Central memory CD4-positive, alpha-beta T cell (primary cell): ENCODE measurements around the gene ATG13.
A peak's percentile ranks its signal among the peaks of the same experiment; 100 is the strongest.

ENCODE experiments used
- DNase-seq: peaks from one replicate; pipeline ENCODE4 v3.0.0; 2022

ATG13 gene

DNA sequence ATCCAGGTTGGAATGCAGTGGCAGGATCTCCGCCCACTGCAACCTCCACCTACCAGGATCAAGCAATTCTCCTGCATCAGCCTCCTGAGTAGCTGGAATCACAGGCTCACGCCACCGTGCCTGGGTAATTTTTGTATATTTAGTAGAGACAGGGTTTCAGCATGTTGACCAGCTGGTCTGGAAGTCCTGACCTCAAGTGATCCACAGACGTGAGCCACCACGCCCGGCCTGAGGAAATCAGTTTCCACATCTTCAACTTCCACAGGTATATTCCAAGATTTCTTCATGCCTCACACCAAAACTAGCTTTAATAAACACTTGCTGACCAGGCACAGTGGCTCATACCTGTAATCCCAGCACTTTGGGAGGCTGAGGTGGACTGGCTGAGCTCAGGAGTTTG lies 8.0 kb upstream of the ATG13 start:
- no peak for DNase-seq

GRCh38 chr11:46611526-46612304 lies 5.6 kb upstream of the ATG13 start:
- no peak for DNase-seq

DNA sequence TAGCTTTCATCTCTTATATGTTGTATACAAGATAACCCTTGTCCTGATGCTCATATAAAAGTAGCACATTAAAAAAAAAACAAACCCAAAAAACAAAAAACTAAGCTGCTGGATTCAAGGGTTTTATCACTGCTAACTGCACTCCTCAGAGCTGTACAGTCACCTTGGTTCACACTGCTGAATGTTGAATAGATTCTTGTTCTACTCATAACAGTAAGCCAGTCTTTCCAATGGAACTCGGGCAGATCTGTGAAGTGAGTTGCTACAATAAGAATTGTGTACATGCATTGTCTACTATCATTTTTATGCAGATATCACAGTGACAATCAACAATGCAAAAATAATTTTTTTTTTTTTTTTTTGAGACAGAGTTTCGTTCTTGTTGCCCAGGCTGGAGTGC lies 5.0 kb upstream of the ATG13 start:
- no peak for DNase-seq

DNA sequence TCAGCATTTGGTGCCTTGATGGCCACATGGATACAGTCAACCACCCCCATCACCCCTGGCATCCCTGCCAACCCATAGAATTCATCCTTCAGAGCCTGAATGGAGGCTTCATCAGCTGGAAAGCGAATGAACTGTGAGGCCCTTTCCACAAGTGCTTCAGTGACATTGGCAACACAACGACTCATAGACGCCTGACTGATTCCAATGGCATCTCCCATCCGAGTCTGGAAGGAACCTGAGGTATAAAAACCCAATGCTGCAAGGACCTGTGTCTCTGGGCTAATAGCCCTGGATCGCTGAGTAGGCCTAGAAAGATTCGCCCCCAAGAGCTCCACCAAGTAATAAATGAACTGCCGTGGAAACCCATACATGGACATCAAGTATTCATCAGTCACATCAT lies 1.6 kb upstream of the ATG13 start:
- DNase-seq: no peak

- DNase-seq: peak; percentile 22
Measured at GRCh38 chr11:46616551-46617133, 711 bp upstream of the ATG13 start.

GRCh38 chr11:46617972-46618314 lies 590 bp downstream of the ATG13 start:
- DNase-seq: no peak

DNA sequence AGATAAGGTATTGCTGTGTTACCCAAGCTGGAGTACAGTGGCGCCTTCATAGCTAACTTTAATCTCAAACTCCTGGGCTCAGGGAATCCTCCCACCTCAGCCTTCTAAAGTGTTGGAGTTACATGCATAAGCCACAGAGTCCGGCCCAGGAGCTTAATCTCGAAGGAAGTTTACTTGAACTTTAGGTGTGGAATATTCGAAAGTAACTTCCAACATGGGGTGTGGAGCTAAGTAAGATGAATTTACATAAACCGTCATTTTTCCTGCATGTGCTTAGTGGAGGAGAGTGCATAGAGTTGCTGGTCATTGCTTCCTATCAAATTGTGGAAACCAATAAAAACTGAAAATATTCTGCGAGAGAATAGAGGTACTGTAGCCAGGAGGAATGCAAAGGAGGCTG lies 1.5 kb downstream of the ATG13 start:
- no peak for DNase-seq

DNA sequence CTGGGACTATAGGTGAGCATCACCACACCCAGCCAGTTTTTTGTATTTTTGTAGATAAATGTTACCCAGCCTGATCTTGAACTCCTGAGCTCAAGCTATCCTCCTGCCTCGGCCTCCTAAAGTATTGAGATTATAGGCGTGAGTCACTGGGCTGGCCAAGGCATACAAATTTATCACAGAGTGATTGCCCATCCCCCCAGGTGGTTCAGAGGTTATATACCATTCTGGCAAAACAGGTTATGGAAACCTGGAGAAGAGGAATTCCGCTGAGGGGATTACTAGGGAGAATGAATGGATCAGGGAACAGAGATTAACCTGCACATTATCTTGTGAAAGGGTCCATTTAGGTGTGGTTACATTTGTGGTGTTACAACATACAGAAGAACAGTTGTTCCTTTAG lies 8.1 kb downstream of the ATG13 start:
- DNase-seq: no peak

GRCh38 chr11:46628961-46629360 lies 11.6 kb downstream of the ATG13 start:
- DNase-seq: no peak

GRCh38 chr11:46630237-46630636 lies 12.9 kb downstream of the ATG13 start:
- DNase-seq: no peak

DNA sequence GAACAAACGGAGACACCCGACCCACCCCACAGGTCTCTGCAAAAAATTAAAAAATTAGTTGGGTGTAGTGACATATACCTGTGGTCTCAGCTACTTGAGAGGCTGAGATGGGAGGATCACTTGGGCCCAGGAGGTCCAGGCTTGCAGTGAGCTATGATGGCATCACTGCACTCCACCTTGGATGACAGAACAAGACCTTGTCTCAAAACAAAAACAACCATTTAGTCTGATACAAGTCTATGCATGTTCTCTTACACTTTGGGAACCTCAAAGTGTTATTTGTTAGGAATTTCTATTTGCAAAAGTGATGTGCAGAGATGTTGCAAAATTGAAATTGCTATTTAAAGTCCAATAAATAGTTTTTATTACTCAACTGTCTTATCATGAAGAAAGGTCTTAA lies 14.3 kb downstream of the ATG13 start:
- DNase-seq: no peak

GRCh38 chr11:46632502-46632901 lies 15.1 kb downstream of the ATG13 start:
- DNase-seq: no peak

DNA sequence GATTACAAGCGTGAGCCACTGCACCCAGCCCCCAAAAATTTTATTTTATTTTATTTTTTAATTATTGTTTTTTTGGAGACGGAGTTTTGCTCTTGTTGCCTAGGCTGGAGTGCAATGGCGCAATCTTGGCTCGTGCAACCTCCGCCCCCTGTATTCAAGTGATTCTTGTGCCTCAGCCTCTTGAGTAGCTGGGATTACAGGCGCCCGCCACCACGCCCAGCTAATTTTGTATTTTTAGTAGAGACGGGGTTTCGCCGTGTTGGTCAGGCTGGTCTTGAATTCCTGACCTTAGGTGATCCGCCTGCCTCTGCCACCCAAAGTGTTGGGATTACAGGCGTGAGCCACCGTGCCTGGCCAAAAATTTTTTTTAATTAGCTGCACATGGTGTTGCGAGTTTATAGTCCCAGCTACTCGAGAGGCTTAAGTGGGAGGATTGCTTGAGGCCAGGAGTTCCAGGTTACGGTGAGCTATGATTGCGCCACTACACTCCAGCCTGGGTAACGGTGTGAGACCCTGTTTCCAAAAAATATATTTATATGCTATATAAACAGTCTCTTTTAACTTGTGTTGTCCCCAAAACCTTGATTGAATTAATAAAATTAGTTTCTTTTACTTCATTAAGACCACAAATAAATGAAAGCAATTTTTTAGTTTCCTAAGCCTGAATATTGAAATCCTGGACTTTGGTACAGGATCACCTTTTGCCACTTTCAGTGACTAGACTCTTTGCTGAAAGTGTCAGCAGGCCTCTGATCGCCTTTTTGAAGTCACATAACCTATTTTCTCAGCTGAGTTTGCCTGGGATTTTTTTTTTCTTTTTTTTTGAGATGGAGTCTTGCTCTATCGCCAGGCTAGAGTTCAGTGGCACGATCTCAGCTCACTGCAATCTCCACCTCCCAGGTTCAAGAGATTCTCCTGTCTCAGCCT lies 16.2 kb downstream of the ATG13 start:
- DNase-seq: no peak

DNA sequence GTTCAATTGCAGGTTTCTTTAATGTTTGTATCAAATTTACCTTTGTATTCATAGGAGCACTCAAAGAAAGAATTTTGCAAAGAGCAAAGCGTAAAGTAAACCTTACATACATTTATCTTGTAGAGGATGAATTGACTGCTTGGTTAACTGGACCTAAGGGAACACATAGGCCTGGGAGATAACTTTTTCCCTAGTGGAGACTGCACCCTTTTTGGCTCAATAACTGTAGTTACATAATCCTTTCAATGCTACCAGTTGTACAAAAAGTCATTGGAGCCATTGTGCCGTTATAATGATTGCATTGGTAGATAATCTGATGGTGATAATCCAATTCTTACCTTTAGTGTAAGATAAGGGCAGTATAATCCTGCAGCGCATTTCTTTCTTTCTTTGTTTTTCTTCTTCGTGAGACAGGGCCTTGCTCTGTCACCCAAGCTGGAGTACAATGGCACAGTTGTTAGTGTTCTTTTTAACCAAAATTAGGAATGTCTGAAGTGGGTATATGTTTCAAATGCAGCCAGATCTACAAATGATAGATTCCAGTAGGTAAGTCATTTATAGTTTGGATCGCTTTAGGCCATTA lies 18.3 kb downstream of the ATG13 start:
- no peak for DNase-seq

DNA sequence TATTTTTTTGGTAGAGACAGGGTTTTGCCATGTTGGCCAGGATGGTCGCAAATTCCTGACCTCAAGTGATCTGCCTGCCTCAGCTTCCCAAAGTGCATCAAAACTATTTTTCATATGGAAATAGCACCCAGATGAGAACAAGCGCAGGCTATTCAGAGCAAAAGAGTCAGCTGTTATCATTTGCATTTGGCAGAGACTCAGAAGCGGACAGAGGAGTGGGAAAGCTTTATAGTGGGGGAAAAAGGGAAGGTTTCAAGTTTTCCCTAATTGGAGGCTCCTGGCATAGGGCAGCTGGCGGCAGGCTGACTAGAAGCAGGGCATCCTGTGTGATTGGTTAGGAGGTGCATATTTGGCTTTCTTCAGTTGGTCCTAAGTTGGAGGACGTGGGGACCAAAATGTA lies 20.2 kb downstream of the ATG13 start:
- DNase-seq: no peak

DNA sequence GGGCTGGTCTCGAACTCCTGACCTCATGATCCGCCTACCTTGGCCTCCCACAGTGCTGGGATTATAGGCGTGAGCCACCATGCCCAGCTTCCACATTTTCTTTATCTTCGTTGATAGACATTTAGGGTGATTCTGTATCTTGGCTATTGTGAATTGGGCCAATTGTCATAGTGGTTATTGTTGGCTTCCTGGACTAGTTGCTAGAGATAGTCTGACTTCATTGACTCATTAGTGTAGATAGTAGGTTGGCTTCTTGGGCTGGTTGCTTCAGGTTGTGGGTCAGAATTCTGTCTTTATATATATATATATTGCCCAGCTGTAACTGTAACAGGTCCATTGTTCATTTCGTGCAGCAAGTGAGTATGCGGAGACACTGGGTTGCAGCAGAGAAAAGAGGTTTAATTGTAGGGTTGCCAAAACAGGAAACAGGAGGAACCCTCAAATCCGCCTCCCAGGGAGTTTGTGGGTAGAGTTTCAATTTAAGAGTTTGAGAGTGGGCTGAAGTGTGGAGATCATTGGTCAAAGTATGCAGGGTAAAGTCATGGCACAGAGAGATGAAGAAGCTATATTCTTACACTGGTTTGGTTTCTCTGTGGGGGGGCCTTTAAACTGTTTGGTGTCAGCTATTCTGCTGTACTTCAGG lies 22.0 kb downstream of the ATG13 start:
- DNase-seq: no peak

GRCh38 chr11:46640036-46640788 lies 22.9 kb downstream of the ATG13 start:
- no peak for DNase-seq

DNA sequence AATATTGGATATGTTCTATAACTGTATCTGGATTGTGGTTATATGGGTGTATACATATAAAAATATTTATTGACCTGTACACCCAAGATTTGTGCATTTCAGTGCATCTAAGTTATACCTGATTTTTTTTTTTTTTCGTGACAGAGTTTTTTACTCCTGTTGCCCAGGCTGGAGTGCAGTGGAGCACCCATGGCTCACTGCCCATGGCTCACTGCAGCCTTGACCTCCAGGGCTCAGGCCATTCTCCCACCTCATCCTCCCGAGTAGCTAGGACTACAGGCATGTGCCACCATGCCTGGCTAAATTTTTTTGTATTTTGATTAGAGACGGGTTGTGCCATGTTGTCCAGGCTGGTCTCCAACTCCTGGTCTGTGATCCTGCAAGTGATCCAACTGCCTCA lies 24.3 kb downstream of the ATG13 start:
- DNase-seq: no peak

DNA sequence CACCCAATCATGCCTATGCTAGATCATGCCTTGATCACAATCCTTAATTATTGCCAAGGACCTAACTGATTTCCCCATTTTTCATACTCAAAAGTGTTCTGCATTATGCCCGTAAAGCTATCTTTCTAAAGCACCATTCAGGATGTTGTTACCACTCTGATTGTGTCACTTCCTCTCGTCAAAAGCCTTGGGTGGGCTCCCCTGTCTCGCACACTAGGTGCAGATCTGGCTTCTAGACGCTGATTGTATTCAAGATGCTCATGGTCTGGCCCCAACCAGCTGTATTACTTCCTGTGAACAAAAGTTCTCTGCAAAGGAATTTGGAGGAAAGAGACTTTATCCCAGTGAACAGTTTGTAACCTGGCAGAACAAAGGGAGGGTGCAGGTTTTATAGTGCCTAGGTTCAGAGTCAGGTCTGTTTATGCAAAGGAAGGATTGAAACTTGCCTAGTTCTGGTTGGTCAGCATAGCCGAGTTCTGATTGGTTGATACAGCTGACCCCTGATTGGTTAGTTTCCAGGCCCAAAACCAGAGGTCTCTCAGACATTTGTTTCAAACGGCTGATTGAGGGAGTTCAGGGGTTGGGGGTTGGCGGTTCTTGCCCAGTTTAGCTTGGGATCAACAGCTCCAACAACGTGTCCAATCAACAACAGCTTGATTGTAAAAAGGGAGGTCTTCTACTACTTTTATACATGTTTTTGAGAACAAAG lies 25.4 kb downstream of the ATG13 start:
- no peak for DNase-seq

GRCh38 chr11:46643531-46643930 lies 26.2 kb downstream of the ATG13 start:
- DNase-seq: no peak

- no peak for DNase-seq
Measured at GRCh38 chr11:46643986-46644385, 26.6 kb downstream of the ATG13 start.
